Umbilical cord (tissue), 2 donors: ENCODE measurements around the gene MLST8. TPM values are rescaled to one million over a fixed set of nuclear protein-coding genes. Genes with fewer than 3 reads are reported as not detected.
"Not testable (repeated sequence)": the region's sequence is repeated elsewhere in the genome, so short reads cannot be mapped to it uniquely, and the experiment has no call there.

Experiments used
- DNase-seq: peaks from one replicate; pipeline ENCODE4 v3.0.0-alpha.2; 2015; ENCODE audit warnings: low spot score
- total RNA-seq: library from RNA; depleted of rRNA; stranded (reverse); fragments of >200 nt; gene quantifications from one replicate; pipeline ENCODE4 v1.2.3, GENCODE V29; 2014; ENCODE audit warnings: low replicate concordance; ENCODE audit not compliant: insufficient read depth

MLST8 gene
- total RNA-seq, 1 donor from 2014 or later = 25.8 TPM

- DNase-seq = no peak
Observed at GRCh38 chr16:2189252-2189893, 15.9 kb upstream of the MLST8 start.

- no peak for DNase-seq
Observed at GRCh38 chr16:2190002-2190658, 15.1 kb upstream of the MLST8 start.

GRCh38 chr16:2190659-2191445 lies 14.4 kb upstream of the MLST8 start:
- DNase-seq = no peak

GRCh38 chr16:2191446-2191706 lies 13.9 kb upstream of the MLST8 start:
- DNase-seq = no peak

GRCh38 chr16:2194166-2194834 lies 11.0 kb upstream of the MLST8 start:
- DNase-seq = peak; percentile 35

GRCh38 chr16:2194852-2195321 lies 10.4 kb upstream of the MLST8 start:
- DNase-seq = peak; percentile 18

- no peak for DNase-seq
Observed at GRCh38 chr16:2195322-2196161, 9.7 kb upstream of the MLST8 start.

GRCh38 chr16:2196162-2196980 lies 8.9 kb upstream of the MLST8 start, which contains the start of gene CASKIN1:
TSS of gene CASKIN1 (minus strand) at chr16:2196605. CDS start at chr16:2196432, 173 bp downstream.
- no peak for DNase-seq

- DNase-seq = no peak
Observed at GRCh38 chr16:2196981-2197511, 8.2 kb upstream of the MLST8 start.

- no peak for DNase-seq
Observed at GRCh38 chr16:2197765-2198164, 7.5 kb upstream of the MLST8 start.

- no peak for DNase-seq
Observed at GRCh38 chr16:2198283-2198682, 7.0 kb upstream of the MLST8 start.

GRCh38 chr16:2199095-2199494 lies 6.2 kb upstream of the MLST8 start:
- no peak for DNase-seq

- no peak for DNase-seq
Observed at GRCh38 chr16:2199621-2200139, 5.6 kb upstream of the MLST8 start.

- no peak for DNase-seq
Observed at GRCh38 chr16:2200313-2200712, 4.9 kb upstream of the MLST8 start.

GRCh38 chr16:2203119-2203688 lies 2.0 kb upstream of the MLST8 start:
- not testable (repeated sequence) for DNase-seq

GRCh38 chr16:2204416-2205103 lies 694 bp upstream of the MLST8 start:
- no peak for DNase-seq

GRCh38 chr16:2205967-2206313 lies 686 bp downstream of the MLST8 start:
- DNase-seq = no peak

GRCh38 chr16:2206420-2206779 lies 1.1 kb downstream of the MLST8 start:
- no peak for DNase-seq
